Sciatic nerve (tissue), 1 donor: Measurements from ENCODE around the gene MPC1L. TPM values are rescaled to one million over a fixed set of nuclear protein-coding genes. Genes with fewer than 3 reads are reported as not detected.

Experiments
- total RNA-seq: library from RNA; stranded (reverse); fragmentation: NEBNext Ultra II Directional; extraction: Animal tissue kit (Norgen Biotek cat#: 25700); gene quantifications from one replicate; pipeline ENCODE4 v1.2.1, GENCODE V29; 2021
- donor health status: DM: no; HTN: no; CAD: no.

The MPC1L gene
- total RNA-seq, 1 donor from 2014 or later, result not detected

Other genes starting within 250 kb of the MPC1L start
- gene ATP6AP2, start 42.5 kb upstream of the MPC1L start, total RNA-seq, result 103 TPM
- gene CXorf38, start 24.1 kb downstream of the MPC1L start, total RNA-seq, result 14.0 TPM
- gene MED14, start 112.1 kb downstream of the MPC1L start, total RNA-seq, result 47.0 TPM